Measurements from ENCODE around the gene ZNF536. TPM values are rescaled to one million over a fixed set of nuclear protein-coding genes. Genes with fewer than 3 reads are reported as not detected.

ZNF536 gene
- total RNA-seq, 3 donors from 2014 or later = 1.3 to 7.3 (median 1.3) TPM

DNA sequence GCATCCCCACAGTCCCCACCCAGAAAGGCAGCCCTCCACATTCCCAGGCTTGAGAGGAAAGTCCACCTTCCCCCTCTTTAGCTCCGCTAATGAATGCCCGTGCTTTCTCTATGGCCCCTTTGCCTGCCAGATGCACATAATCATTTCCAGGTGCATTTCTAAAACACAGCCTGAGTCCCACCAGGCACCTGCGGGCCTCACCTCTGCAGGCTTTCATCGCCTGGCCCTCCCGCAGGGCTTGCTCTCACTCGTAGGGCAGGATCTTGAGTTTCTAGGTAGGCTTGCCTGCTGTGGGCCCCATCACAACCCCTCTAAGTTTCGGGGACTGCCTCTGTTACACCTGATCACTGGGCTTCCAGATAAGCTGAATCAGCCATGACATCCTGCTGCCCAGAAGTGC, 173.6 kb downstream of the ZNF536 start:
- H3K36me3 ChIP-seq (ENCODE audit: low read depth) = no peaks in the 10 kb centered on the region
- no peak for ATAC-seq
- intact Hi-C loops (cut with DNase I, micrococcal nuclease) = no loop called here
- no peak for DNase-seq
- H3K9me3 ChIP-seq = no peaks in the 10 kb centered on the region
- no peaks in the 10 kb centered on the region for H3K4me1 ChIP-seq (ENCODE audit: low read depth)
- no peak overlapping the region for H3K4me3 ChIP-seq
- TF ChIP-seq, protein P1, sequence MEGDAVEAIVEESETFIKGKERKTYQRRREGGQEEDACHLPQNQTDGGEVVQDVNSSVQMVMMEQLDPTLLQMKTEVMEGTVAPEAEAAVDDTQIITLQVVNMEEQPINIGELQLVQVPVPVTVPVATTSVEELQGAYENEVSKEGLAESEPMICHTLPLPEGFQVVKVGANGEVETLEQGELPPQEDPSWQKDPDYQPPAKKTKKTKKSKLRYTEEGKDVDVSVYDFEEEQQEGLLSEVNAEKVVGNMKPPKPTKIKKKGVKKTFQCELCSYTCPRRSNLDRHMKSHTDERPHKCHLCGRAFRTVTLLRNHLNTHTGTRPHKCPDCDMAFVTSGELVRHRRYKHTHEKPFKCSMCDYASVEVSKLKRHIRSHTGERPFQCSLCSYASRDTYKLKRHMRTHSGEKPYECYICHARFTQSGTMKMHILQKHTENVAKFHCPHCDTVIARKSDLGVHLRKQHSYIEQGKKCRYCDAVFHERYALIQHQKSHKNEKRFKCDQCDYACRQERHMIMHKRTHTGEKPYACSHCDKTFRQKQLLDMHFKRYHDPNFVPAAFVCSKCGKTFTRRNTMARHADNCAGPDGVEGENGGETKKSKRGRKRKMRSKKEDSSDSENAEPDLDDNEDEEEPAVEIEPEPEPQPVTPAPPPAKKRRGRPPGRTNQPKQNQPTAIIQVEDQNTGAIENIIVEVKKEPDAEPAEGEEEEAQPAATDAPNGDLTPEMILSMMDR (IDR thresholded peaks at IDR 0.05) = no peak

GRCh38 chr19:30546332-30546731, 174.1 kb downstream of the ZNF536 start:
- H3K36me3 ChIP-seq (ENCODE audit: low read depth) = no peaks in the 10 kb centered on the region
- TF ChIP-seq, protein P1 (IDR thresholded peaks at IDR 0.05) = no peak
- H3K4me1 ChIP-seq (ENCODE audit: low read depth) = no peaks in the 10 kb centered on the region

GRCh38 chr19:30547246-30547645, 175.1 kb downstream of the ZNF536 start:
- H3K9me3 ChIP-seq = no peaks in the 10 kb centered on the region
- no peak for DNase-seq
- ATAC-seq = no peak
- no peak overlapping the region for H3K4me3 ChIP-seq
- no peaks in the 10 kb centered on the region for H3K36me3 ChIP-seq (ENCODE audit: low read depth)
- H3K4me1 ChIP-seq (ENCODE audit: low read depth) = no peaks in the 10 kb centered on the region
- TF ChIP-seq, protein P1 (IDR thresholded peaks at IDR 0.05) = no peak
- intact Hi-C loops (cut with DNase I, micrococcal nuclease) = no loop called here

More at GRCh38 chr19:30546332-30546731, 174.1 kb downstream of the ZNF536 start:
- no peak overlapping the region for H3K4me3 ChIP-seq
- ATAC-seq = no peak
- no peaks in the 10 kb centered on the region for H3K9me3 ChIP-seq
- intact Hi-C loops (cut with DNase I, micrococcal nuclease) = no loop called here
- DNase-seq = no peak

DNA sequence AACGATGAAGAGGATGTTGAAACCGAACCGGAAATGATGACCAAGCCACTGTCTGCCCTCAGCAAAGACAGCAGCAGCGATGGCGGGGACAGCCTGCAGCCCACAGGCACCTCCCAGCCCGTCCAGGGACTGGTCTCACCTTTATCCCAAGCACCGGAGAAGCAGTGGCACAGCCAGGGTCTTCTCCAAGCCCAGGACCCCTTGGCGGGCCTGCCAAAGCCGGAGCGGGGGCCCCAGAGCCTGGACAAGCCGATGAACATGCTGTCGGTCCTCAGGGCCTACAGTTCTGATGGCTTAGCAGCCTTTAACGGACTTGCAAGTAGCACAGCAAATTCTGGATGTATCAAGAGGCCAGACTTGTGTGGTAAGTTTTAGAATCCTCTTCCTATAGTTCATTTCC, 177.0 kb downstream of the ZNF536 start:
- Histone ChIP-seq H3K4me3 (no peak overlapping the region), H3K4me1 (ENCODE audit: low read depth) (no peaks in the 10 kb centered on the region), H3K36me3 (ENCODE audit: low read depth) (no peaks in the 10 kb centered on the region), H3K9me3 (no peaks in the 10 kb centered on the region)
- TF ChIP-seq, protein P1 (IDR thresholded peaks at IDR 0.05) = no peak
- intact Hi-C loops (cut with DNase I, micrococcal nuclease) = no loop called here
- DNase-seq (no peak), ATAC-seq (no peak)

DNA sequence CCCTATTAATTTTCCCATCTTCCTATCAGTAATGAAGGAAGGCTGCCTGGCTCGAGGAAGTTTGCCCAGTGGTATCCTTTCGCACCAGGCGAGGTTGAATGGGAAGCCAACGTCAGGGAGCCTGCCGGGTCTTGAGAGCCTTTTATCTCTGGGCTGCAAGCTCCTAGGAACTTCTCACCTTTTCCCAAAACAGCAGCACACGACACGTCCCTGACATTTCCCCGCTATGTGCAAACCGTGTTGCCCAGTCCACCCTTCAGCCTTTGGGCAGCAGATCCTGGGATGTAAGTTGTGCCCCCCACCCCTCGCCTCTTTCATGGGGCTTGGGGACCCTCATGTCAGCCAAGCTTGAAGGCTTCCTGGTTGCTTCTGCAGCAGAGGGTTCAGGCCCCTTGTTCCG, 179.1 kb downstream of the ZNF536 start:
- Histone ChIP-seq H3K36me3 (ENCODE audit: low read depth) (no peaks in the 10 kb centered on the region), H3K9me3 (no peaks in the 10 kb centered on the region), H3K4me3 (no peak overlapping the region), H3K4me1 (ENCODE audit: low read depth) (no peaks in the 10 kb centered on the region)
- DNase-seq = no peak
- intact Hi-C loops (cut with DNase I, micrococcal nuclease) = no loop called here
- ATAC-seq = no peak
- TF ChIP-seq, protein P1 (IDR thresholded peaks at IDR 0.05) = no peak

- TF ChIP-seq, protein P1 (IDR thresholded peaks at IDR 0.05) = no peak
Observed at GRCh38 chr19:30552593-30552992, 180.4 kb downstream of the ZNF536 start.

More at GRCh38 chr19:30552593-30552992, 180.4 kb downstream of the ZNF536 start:
- ATAC-seq = no peak
- Histone ChIP-seq H3K9me3 (no peaks in the 10 kb centered on the region), H3K4me1 (ENCODE audit: low read depth) (no peaks in the 10 kb centered on the region), H3K4me3 (no peak overlapping the region), H3K36me3 (ENCODE audit: low read depth) (no peaks in the 10 kb centered on the region)
- intact Hi-C loops (cut with DNase I, micrococcal nuclease) = no loop called here
- no peak for DNase-seq

Measured in mucosa of descending colon (tissue), 3 donors.